ENCODE results near the gene PREX1.

The PREX1 gene

GRCh38 chr20:48694381-48694865 is 133.4 kb downstream of the PREX1 start:
- no peak for DNase-seq

- no peak for DNase-seq
These were observed 136.3 kb downstream of the PREX1 start for GRCh38 chr20:48691523-48691922.

GRCh38 chr20:48690888-48691287 is 136.9 kb downstream of the PREX1 start:
- DNase-seq, result no peak

GRCh38 chr20:48689874-48690571 is 137.8 kb downstream of the PREX1 start:
- no peak for DNase-seq

- no peak for DNase-seq
These were observed 138.4 kb downstream of the PREX1 start for GRCh38 chr20:48689388-48689787.

GRCh38 chr20:48688579-48688978 is 139.2 kb downstream of the PREX1 start:
- no peak for DNase-seq

- no peak for DNase-seq
These were observed 140.5 kb downstream of the PREX1 start for GRCh38 chr20:48687117-48687800.

- DNase-seq, result no peak
These were observed 141.3 kb downstream of the PREX1 start for GRCh38 chr20:48686238-48687116.

GRCh38 chr20:48685300-48685699 is 142.5 kb downstream of the PREX1 start:
- DNase-seq, result no peak

- no peak for DNase-seq
These were observed 143.2 kb downstream of the PREX1 start for GRCh38 chr20:48684501-48685041.

- no peak for DNase-seq
These were observed 144.2 kb downstream of the PREX1 start for GRCh38 chr20:48683467-48684175.

- peak; percentile 95 for DNase-seq
These were observed 145.1 kb downstream of the PREX1 start for GRCh38 chr20:48682529-48683363.

- no peak for DNase-seq
These were observed 145.8 kb downstream of the PREX1 start for GRCh38 chr20:48681873-48682426.

GRCh38 chr20:48681201-48681872 is 146.5 kb downstream of the PREX1 start:
- DNase-seq, result no peak

GRCh38 chr20:48680650-48681049 is 147.1 kb downstream of the PREX1 start:
- no peak for DNase-seq

GRCh38 chr20:48679599-48679998 is 148.2 kb downstream of the PREX1 start:
- DNase-seq, result no peak

- DNase-seq, result no peak
These were observed 148.8 kb downstream of the PREX1 start for GRCh38 chr20:48679011-48679410.

- DNase-seq, result no peak
These were observed 149.4 kb downstream of the PREX1 start for GRCh38 chr20:48678421-48678820.

- DNase-seq, result no peak
These were observed 150.9 kb downstream of the PREX1 start for GRCh38 chr20:48676795-48677460.

GRCh38 chr20:48676125-48676524 is 151.7 kb downstream of the PREX1 start:
- no peak for DNase-seq
